OCI-LY1 (cell line): ENCODE results near the gene NDUFB4.

Experiments
- EZH2 ChIP-seq: fragments of 200-600 bp; sonication (generic), shearing (Covaris generic); IDR thresholded peaks from 2 replicates; pipeline ENCODE4 v1.8.0; 2017; ENCODE audit warnings: borderline replicate concordance, mixed run types, mild to moderate bottlenecking, antibody characterized with exemption, low read length, moderate library complexity, mixed read lengths
- TF ChIP-seq, protein P1 (sequence below): fragments of 200-600 bp; sonication (generic), shearing (Covaris generic); IDR thresholded peaks from 2 replicates; pipeline ENCODE4 v1.5.1; 2017; ENCODE audit warnings: mild to moderate bottlenecking, antibody characterized with exemption, low read length, moderate library complexity, mixed read lengths

DNA sequence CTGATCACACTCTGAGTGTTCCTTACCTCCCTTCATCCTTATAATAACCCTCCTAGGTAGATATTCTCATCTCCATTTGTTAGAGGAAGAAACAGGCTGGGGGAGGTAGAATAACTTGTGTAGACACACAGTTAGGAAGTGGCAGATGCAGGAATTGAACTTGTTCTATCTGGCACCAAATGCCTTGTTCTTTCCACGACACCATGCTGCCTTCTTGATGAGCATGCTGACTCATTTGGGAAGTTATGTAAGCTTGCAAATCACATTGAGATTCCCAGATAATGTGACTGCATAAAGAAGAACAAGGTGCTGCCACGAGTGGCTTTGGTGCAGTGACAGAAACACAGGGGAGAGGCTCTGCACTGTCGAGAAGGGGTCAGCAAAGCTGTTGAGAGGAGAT, 27.5 kb upstream of the NDUFB4 start:
- TF ChIP-seq EZH2, result no peak
- TF ChIP-seq, protein P1, sequence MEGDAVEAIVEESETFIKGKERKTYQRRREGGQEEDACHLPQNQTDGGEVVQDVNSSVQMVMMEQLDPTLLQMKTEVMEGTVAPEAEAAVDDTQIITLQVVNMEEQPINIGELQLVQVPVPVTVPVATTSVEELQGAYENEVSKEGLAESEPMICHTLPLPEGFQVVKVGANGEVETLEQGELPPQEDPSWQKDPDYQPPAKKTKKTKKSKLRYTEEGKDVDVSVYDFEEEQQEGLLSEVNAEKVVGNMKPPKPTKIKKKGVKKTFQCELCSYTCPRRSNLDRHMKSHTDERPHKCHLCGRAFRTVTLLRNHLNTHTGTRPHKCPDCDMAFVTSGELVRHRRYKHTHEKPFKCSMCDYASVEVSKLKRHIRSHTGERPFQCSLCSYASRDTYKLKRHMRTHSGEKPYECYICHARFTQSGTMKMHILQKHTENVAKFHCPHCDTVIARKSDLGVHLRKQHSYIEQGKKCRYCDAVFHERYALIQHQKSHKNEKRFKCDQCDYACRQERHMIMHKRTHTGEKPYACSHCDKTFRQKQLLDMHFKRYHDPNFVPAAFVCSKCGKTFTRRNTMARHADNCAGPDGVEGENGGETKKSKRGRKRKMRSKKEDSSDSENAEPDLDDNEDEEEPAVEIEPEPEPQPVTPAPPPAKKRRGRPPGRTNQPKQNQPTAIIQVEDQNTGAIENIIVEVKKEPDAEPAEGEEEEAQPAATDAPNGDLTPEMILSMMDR, result no peak
